ENCODE data around the gene GRIK5.
"Not testable (repeated sequence)": the region's sequence is repeated elsewhere in the genome, so short reads cannot be mapped to it uniquely, and the experiment has no call there.

Gene GRIK5

DNA sequence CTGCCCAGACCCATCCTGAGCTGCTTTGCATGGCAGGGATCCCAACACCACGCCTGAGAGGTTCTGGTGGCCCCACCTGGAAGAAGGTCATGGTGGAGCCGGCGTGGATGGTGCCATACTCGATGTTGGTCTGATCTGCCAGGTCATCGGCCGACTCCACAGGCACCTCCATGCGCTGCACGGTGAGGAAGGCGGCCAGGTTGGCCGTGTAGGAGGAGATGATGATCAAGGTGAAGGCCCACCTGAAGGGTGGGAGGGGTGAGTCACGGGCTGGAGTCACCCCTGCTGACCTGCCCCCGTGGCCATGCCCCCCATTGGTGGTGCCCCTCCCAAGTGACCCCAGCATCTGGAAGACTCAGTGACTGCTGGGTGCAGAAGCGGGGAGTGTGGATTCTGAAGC lies 63.4 kb downstream of the GRIK5 start:
- DNase-seq = no peak

DNA sequence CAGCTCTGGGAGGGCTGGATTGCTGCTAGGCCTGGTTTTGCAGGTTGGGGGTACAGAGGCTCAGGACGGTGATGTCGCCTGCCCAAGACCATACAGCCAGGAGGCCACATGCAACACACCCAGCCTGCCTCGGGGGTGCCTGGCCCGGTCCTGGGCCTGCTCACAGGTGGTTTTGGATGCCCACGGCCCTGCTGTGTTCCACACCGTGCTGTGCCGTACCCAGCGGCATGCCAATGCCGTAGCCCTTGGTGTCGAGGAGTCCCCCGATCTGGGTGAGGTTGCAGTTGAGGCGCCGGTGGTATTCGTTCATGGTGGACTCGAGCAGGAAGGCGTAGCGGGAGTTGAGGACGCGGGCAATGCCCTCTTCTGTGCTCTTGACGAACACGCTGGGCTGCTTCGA lies 64.5 kb downstream of the GRIK5 start:
- DNase-seq = no peak

DNA sequence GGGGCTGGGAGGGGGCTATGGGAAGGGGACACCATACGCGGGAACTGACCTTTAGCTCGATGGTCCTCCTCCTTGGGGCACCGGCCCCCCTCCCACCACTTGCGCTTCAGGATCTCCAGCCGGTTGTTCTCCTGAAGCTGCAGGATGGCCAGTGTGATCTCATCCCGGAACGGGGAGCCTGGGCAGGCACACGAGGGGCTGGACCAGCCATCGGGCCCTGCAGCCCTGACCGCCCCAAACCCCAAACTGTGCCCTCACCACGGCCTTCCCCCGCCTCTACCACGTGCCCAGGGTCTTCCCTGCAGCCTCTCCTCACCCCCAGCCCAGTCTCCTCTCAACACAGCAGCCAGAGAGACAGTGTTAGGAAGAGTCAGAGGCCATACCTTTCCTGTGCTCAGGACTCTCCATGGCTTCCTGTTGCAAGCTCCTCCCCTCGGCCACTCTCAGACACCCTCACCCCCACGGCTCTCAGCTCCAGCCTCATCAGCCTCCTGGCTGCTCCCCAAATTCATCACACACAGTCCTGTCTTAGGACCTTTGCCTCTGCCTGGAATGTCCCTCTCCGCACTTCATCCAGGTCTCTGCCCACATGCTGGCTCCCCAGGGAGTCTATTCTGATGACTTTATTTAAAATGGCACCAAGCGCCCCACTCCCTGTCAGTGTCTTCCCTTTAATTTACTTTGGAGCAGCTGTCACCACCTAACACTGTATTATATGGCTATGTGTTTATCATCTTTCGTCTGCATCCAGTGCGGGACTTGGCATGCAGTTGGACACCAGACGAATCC lies 66.3 kb downstream of the GRIK5 start:
- DNase-seq = no peak

DNA sequence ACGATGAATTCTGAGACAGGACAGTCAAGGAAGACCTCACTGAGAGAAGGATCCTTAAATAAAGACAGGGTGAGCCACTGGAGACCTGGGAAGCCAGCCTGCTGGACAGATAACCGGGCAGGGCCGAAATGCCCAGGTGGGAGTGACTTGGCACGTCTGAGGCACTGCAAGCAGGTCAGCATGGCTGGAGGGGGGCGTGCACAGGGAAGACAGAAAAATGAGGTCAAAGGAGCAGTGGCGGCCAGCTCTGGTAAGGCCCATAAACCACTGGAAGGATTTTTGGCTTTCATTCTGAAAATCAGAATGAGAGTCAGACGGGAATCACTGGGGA lies 70.2 kb downstream of the GRIK5 start:
- no peak for DNase-seq

DNA sequence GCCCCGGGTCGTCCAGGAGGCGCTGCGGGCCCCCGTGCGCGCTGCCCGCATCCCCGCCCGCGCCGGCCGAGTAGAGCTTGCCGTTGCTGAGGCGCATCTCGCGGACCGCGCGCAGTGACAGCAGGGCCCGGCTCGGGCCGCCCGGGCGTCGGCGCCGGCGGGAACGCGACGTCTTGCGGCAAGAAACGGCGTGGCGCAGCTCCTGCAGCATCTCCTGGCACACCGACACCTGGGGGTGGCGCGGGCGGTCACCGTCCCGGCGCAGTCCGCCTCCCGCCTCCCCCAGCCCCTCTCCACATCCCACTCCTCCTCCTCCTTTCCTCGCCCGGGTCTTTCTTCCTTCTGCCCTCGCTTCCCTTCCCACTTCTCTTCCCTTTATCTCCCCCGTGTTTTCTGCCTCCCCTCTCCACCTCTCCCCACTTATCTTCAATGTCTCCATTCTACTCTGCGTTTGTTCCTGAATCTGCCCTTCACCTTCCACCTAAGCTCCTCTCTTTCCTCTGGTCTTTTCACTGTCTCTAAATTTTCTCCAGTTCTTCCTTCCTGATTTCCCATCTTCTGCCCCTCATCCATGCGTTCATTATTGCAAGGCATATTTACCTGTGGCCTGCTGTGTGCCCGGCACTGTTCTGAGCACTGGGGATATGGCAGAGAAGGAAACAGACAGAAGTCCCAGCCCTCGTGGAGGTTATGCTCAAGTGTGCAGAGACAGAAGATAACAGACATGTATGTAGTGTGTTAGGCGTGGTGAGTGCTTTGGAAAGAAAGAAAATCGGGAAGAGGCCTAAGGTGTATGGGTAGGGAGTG lies 70.7 kb downstream of the GRIK5 start:
- no peak for DNase-seq

DNA sequence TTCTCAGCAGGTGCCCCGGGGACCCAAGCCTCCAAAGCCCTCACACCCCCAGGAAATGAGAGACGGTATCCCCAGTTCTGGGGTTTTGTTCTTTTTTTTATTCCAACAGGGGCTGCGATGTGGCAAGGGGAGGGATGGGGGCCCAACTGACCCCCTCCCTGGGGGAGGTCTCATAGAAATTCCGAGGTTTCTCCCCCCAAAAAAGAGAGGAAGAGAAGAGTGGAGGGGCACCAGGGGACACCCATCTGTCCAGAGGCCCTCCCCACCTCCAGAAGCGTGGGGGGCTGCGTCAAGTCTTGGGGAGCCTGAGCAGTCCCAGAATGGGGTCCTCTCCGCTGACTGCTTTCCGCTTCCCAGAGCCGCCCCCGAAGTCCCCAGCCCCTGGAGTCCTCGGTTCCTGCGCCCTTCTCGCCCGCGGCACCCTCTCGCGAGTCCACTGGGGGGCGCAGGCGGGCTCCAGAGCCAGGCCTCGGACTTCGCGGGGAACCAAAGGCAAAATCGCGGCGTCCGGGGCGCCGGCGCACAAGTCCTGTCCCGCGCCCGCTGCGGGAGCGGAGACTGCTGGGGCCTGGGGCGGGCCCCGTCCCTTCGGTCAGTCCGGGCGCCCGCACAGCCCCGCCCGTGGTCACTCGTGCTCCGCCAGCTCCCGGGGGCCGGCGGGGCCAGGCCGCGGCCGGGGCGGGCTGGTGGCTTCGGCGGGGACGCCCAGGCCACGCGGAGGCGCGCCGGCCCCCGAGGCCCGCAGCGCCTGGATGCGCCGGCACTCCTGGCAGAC lies 71.6 kb downstream of the GRIK5 start:
- peak in 1 of 2 experiments; percentile 37 for DNase-seq

DNA sequence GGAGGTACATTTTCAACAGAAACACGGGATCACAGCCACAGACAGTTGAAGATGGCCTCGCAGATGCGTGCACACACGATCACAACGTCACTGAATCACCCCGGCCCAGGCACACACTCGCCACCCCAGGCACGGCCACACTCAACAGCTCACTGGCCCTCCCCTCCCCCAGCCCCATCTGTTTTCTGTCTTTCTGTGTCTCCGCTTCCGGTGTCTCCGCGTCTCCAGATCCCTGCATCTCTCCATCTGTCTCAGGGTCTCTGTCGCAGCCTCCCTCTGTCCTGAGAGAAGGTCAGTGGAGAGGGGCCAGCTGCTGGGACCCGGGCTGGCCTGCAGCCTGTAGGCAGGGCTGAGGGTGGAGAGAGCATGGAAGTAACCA lies 72.2 kb downstream of the GRIK5 start:
- DNase-seq = no peak

DNA sequence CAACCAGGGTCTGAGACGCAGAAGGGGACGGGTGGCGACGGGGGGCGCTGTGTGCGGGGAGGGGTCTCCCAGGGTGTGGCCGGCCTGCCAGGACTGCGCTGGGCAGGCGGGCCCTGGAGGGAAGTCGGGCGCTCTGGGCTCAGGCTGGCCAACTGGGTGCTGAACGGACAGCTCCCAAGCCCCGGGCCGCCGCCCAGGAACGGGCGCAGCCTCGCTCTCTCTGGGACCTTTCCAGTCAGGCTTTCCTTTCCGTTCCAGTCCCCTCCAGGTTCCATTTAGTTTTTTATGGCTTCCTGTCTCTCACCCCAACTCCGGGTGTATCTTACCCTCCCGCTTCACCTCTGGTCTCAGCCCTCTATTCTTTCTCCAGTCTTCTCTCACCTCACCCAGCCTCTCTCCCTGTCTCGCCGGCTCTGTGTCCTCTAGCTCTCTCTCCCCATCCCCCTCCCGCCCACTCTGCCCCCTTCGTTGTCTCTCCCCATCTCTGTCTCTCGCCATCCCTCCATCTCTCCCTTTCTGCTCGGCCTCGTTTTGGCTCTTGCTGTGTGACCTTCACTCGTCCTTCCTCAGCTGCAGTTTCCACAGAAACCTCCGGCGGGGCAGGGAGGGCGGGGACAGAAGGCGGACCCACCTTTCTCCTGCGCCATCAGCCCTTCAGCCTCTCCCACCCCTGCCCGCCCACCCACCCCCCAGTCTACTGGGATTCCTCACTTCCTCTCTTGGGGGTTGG lies 72.7 kb downstream of the GRIK5 start:
- peak in 1 of 2 experiments; percentile 36 for DNase-seq

DNA sequence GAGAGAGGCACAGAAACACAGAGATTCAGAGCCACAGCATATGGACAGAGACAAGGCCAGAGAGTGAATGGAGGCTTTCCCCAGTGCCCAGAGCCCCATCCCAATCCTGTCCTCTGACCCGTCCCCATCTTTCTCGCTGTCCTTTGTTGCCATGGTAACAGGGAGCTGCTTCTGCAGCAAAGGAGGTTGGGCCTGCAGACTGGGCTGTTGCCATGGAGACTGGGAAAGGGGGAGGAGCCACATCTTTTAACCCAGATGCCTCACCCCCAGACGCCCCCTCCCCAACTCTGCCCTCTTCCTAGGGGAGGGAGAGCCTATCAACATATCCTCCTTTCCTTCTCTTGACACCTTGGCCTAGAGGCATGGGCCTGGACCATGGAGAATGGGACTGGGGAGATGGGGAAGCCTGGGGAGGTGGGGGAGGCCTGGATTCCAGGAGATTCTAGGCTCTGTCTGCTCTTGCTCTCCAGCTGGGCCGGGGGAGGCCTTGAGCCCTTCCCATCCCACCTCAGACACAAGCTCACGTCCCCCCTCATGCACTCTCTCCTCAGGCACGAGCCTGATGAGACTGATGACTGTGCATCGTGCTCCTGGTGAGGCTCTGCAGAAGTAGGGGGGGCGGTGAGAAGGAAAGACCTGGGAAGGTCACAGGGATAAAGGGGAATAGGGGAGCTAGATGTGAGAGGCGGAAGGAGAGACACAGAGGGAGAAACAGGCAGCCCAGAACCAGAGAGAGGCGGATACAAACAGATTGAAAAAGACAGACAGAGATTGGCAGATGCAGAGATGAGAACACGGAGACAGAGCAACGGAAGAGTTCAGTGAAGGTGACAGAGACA lies 73.8 kb downstream of the GRIK5 start:
- DNase-seq = no peak

DNA sequence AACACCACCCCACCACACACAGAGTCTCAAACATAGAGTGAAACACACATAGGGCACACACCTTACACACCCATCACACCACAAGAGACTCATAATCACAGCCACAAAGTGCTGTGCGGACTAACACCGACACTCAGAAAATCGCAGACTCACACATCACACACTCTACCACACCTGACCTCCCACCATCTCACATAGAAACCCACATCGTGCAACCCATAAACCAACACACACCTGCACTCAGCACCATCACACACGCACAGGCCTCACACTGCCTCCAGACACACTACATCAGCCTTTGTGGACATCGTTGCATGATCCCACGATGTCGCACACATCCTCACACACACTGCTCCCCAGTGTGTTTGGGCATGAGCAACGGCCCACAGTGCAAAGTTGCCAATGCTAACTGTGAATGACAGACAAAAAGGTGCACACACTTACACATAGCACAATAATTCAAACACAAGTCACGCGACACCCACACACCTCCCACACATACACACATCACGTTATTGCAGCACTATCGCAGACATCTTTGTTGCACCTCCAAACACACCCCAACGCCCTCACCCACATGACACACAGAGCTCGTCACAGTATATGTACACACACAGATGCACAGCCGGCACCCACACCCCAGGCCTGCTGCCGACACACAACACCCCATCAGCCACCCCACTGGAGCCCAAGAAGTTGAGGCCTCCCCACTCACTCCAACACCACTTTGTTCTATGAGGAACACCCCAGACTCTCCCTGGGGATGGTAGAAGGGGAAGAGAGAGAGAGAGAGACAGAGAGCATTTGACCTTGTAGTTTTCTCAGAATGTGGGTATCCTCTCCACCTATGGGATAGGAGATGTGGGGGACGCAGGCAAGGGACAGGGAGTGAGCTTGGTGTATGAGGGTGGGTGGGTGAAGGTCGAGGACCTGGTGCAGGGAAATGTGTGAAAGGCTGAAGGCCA lies 74.7 kb downstream of the GRIK5 start:
- DNase-seq = no peak

DNA sequence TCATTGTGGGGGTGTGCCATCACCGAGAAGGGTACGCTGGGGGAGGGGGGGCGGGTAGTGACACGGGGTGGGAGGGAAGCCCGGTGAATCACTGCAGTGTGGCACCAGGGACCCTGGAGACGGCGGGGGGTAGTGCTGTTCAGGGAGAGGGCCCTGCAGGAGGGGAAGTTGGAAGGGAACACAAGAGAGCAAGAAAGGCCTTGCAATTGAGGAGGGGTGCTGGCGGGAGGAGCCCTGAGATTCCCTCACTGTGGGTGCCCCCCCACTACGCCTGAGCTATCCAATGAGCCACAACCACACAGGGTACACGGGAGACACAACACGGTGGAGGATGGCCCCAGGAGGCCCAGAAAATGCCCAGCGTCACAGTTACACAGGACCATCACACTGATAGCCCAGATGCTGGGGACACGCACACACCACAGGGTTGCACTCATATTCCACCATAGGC lies 75.5 kb downstream of the GRIK5 start:
- DNase-seq = peak in 1 of 2 experiments; percentile 50

DNA sequence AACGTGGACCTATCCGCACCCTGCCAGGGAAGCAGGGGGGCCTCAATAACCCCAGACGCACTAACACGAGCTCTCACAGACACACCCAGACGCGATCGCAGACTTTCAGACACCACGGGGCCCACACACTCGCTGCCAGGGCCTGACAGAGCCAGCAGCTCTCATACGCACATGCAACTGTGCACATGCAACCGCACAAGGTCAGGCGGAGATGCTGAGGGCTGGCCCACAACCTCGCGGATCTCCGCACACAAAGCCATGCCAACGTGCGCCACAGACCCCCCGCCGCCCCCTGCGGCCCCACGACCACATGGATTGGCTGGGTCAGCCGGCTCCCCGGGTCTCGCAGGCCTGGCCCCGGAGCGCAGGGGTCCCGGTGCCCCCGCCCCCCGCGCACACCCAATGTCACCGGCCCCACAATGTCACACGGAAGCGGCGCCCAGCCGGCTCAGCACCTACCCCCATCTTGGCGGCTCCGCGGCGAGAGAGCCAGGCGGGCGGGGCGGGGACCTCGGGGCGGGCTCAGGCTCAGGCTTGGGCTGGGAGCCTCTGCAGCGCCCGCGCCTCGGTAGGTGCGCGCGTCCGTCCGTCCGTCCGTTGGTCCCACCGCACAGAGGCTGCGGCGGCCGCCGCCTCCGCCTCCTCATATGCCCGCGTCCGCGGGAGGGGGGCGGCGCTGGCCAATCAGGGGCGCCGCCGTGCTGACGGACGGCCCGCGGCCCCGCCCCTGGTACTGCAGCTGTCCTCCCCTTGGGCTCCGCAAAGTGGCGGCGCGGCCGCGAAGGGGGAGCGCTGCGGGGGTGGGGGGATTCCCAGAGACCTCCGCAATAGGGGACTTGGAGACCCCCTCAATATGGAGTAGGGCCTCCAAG lies 76.2 kb downstream of the GRIK5 start, which contains the start of gene ATP1A3:
ATP1A3 (minus strand) TSS at position 619 of the 872 bp plus-strand sequence; CDS start at position 465, 154 bp downstream.
- DNase-seq = peak; percentile 60 to 63

DNA sequence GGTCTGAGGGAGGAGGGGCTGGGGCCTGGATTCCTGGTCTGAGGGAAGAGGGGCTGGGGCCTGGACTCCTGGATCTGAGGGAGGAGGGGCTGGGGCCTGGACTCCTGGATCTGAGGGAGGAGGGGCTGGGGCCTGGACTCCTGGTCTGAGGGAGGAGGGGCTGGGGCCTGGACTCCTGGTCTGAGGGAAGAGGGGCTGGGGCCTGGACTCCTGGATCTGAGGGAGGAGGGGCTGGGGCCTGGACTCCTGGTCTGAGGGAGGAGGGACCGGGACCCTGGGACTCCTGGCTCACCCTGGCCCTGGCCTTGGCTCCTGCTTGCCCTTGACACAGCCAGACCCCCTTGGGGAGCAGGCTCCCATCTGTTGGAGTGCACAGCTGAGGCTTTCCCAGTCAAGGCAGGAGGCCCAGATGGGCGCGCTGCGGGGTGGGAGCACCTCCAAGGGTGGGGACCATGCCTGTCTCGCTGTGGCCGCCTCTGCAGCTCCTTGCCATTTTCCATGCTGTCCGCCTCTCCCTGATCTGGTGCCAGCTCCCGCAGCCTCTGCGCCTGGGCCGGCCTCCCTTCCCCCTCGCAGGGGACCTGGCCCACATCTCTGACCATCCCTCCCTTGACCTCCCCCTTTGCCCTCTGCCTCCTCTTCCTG lies 78.0 kb downstream of the GRIK5 start:
- not testable (repeated sequence) for DNase-seq

DNA sequence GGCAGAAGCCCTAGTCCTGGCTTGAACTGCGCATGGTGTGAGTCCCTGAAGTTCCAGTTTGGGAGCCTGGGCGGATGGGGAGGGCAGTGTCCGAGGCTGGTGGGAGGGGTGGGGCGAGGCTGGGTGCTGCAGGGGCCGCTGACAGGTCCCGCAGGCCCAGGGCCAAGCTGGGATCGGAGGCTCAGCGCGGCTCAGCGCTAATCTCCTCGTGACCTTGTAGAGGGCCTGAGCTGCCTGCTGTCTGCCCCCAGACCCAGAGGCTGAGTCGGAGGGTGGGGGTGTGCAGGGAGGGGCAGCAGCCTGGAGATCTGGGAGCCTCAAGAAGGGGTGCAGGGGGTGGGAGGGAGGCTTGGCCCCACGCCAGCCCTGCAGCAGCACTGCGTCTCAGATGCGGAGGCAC lies 79.0 kb downstream of the GRIK5 start:
- DNase-seq = no peak

DNA sequence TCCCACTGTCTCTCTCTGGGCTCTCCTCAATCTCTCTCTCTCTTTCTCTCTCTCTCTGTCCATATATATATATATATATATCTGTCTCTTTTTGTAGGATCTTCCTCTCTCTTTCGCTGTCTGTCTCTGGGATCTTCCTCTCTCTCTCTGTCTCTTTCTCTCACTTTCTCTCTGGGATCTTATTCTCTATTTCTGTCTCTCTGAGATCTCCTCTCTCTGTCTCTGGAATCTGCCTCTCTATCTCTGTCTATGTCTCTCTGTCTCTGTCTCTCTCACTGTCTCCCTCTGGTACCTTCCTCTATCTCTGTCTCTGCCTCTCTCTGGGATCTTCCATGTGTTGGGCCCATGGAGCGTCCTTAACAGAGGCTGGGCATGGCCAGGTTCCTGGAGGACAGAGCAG lies 79.4 kb downstream of the GRIK5 start:
- DNase-seq = no peak

DNA sequence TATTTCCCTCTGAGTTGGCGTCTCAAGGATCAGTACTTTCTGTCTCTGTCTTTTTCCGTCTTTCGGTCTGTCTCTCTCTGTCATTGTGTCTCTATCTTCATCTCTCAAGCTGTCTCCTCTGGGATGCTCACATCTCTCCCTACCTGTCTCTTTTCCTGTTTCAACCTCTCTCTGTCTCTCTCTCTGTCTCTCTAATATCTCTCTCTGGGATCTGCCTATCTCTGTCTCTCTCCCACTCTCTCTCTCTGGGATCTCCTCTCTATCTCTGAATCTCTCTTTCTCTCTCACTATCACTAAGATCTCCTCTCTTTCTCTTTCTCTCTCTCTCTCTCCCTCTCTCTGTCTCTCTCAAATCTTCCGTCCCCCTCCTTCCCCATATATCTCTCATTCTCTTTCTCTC lies 80.0 kb downstream of the GRIK5 start:
- no peak for DNase-seq

DNA sequence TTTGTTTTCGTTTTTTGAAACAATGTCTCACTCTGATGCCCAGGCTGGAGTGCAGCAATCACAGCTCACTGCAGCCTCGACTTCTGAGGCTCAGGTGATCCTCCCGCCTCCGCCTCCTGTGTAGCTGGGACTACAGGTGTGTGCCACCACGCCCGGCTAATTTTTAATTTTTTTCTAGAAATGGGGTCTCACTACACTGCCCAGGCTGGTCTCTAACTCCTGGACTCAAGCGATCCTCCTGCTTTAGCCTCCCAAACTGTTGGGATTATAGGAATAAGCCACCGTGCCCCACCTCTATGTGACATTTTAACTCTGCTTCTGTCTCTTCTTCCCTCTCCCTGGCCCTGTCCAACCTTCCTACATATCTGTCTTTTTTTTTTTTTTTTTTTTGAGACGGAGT lies 81.1 kb downstream of the GRIK5 start:
- no peak for DNase-seq

DNA sequence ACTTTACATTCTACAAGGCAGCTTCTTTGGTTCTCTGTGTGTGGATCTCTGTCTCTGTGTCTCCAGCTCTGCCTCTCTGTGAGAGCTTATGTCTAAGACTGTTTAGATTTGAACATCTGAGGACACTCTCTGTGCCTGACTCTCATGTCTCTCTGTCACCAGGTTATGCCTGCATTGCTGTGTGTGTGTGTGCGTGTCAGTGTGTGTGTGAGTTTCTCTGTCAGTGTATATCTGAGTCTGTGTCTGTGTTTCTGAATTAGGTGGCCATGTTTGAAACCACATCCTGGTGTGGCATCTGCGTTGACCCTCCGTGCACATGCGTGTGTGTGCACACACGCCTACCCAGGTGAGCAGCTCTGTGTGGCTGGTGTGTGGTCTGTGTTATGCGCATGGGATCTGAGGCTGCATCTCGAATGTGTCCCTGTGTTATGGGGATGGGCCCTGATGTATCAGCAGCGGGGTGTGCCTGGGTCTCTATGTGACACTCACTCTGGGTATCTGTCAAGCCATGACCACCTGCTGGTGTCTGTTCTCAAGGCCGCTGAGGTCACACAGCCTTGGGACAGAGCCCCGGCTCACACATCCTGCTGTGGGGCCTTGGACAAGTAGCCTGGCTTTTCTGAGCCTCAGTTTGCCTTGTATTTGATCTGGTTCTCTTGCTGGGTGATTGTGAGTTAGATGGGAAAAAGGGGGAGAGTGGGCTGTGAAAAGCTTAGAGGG lies 82.7 kb downstream of the GRIK5 start:
- no peak for DNase-seq
